NCI-H748 (cell line): ENCODE measurements around the gene IP6K3.

Source experiments
- DNase-seq: peaks from one replicate; lab custom pipeline; 2025; ENCODE audit not compliant: unreplicated experiment; lab: John Stamatoyannopoulos, UW

The IP6K3 gene

GRCh38 chr6:33707771-33708170 is 38.9 kb downstream of the IP6K3 start:
- DNase-seq, result no peak

DNA sequence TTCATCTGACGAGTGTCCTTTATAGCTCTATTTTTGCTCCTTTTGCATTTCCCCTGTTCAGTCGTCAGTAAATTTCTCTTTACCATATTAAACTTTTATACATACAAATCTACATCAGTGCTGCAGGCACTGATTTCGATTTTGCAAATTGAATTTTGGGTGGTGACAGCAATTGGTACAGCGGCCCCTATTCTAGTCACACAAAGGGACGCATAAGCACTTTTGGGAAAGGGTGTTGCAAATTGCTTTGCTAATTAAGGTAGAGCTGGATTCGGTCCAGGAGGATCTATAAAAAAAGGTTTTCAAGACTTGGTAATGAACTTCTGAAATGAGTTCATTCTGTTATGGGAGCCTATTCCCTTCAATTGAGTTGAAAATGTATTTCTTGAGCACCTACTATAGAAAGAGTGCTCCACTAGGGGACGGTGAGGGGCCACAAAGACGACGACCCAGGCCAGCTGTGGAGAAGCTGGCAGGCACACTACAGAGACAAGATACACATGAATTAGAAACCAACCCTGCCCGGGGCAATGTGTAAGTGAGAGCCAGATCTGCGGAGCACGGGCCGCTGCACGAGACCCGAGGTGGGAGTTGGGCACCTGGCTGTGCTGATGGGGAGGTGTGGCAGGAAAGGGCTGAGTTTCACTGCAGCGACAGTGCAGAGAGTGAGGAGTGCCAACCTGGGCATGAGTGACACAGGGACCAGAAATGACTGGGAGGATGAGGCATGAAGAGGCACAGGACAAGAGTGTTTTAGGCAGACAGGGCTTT is 40.6 kb downstream of the IP6K3 start:
- peak; percentile 21 for DNase-seq

GRCh38 chr6:33705268-33705885 is 41.3 kb downstream of the IP6K3 start:
- no peak for DNase-seq

DNA sequence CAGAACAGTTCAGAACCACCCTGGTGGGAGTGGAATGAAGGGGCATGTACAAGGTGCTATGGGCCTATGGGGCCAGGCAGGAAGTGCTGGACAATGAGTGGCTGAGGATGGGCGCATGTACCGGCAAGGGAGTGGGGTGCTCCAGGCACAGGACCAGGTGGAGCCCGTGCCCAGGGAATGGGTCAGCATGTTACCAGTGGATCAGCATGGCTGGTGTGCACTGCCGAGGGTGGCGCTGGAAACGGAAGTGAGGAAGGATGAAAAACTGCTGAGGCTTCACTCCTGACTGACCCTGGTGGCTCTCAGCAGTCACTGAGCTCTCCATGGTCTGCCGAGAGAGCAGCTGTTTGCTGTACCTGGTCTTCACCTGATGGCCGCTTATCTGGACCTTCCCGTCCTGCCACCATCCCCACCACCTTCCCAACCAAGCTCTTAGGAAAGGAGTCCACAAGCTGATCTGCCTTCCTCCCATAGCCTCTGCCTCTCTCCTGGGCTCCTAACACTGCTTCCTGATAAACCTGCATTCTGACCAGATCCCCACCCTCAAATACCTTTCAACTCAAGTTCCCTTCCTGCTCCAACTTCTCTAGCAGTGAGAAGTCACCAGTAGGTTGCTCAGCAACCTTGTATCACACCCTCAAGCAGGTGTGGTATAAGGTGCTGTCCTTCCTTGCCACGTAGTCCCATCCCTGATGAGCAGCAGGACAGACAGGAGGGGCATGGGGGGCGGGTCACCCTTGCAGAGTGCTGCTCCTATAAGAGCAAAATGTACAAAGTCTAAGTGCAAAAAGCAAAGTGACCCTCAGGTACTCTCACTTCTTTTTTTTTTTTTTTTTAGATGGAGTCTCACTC is 42.3 kb downstream of the IP6K3 start:
- no peak for DNase-seq

DNA sequence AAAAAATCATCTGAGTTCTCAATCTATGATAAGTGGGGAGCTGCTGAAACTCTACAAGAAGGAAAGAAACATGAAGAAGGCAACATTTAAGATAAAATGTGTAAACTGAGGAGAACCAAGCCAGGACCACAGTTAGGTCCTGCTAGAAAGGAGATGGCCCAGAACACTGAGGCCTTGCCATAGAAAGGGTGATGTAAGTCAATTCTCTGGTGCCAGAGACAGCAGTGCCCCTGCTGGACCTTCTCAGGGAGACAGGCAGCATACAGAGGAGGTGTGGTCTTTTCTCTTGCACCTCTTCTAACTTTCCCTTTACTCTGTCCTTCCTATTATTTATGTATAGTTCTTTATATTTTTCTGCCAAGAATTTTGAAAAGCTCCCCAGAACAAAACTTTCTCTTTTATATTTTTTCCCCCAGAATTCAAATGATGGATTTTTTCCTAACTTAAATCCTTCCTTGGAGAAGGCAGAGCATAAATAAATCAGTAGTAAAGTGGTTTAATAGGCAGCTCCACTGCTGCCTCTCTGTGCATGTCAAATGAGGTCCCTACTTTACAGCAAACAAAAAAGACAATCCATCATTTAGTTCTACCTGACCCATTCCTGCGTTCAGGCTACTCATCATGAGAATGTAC is 44.2 kb downstream of the IP6K3 start:
- DNase-seq, result peak; percentile 27

GRCh38 chr6:33700391-33701050 is 46.2 kb downstream of the IP6K3 start:
- DNase-seq, result peak; percentile 83

DNA sequence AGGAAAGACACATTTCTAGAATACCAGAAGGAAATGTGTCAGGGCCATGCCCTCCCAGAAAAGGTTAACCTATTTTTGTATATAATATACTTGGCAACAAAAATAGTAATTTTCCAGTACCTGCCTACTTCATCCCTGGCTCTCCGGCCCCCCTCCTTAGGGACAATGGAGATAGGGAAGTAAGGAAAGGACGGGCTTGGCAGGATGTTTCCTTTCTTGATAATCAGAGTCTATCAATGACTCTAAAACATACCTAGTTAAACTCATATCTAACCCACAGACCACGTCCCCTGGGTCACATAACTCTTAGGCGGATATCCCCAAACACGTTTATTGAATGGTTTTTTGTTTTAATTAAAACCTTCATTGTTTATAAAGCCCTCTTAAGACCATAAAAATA is 47.0 kb downstream of the IP6K3 start:
- DNase-seq, result no peak

GRCh38 chr6:33699131-33699530 is 47.6 kb downstream of the IP6K3 start:
- DNase-seq, result no peak

DNA sequence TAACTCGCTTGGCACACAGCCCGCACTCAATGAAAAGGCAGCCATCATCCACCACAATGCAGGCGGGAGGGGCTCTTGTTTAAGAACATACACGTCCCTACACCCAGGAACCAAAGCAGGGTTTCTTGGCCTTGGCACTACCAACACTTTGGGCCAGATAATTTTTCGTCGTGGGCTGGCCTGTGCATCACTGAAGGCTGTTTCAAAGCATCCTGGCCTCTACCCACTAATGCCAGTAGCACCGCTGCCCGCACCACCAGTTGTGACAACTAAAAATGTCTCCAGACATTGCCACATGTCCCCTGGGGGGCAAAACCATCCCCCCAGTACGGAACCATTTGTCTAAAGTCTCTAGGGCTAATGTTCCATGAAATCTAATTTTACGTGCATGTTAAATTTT is 48.2 kb downstream of the IP6K3 start:
- DNase-seq, result no peak

GRCh38 chr6:33697845-33698244 is 48.9 kb downstream of the IP6K3 start:
- DNase-seq, result no peak

DNA sequence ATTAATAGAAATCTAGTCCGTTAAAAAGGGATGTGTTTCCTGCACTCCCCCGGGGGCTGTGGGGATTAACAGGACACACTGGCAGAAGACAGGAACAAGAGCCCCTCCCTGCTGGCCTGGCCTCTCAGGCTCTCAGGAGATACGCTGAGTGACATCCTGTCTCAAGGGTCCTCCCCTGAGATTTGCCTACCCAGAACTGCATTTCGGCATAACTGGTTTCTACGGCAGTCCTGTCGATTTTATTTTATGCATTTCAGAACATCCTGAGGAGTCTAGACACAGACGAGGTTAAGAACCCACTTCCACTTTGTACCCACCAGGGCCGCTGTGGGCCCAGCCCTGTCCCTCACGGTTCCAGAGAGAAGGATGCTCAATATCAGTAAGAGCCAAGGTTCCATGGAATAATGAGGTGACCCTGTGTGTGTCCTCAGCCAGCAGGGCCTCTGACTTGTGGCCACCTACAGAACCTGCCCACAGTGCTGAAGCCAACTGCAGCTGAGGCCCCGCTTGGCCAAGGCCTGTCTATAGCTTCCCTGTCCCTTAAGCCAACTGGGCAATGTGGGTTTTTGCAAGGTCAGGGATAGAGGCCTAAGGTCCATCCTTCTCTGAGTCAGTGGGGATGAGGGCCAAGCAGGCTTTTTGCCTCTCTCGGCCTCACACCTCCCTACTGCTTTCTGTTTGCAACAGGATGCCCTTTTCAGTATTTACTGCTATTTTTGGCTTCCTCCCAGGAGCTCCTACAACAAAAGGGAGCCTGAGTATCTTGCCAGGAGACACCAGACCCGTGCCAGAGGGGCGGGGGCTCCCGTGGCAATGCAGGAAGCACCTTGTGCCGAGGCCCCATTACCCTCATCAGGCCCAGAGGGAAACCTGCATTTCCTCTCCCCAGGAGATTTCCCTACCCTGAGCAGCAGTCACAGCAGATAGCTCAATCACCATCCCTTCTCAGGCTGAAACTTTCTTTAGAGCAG is 49.9 kb downstream of the IP6K3 start:
- DNase-seq, result no peak

DNA sequence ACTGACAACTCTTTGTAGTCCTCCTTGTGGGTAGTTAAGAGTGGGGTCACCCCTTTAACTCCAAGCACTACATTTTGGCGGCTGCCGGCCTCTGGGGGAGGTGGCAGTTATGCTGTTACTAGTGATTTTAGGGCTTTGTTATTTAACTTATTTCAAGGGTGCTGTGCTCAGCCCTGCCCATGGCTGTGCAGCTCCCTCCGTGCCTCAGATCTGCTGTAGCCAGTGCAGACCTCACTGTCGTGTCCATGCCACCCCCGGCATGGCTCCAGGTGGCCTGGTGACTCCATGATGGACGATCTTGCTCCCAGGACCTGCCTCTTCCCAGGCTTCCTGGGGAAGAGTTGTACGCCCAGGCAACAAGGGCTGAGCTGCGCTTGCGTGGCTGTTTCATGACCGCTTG is 50.6 kb downstream of the IP6K3 start:
- DNase-seq, result no peak

GRCh38 chr6:33695451-33695887 is 51.2 kb downstream of the IP6K3 start:
- DNase-seq, result no peak

DNA sequence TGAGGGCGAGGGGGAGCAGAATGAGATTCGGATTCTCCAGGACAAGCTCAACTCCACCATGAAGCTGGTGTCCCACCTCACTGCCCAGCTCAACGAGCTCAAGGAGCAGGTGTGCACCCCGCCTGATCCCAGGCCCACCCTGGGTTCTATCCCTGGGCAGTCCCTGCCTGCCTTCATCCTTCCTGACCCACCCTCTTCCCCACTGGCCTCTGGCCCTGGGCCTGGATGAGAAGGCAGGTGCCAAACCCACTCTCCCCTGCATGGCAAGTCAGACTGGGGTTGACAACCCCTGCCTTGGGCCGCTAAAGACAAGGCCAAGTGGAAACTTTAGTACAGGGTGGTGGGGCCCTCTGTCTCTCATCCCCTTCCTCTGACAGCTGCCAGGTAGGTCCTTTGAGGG is 51.7 kb downstream of the IP6K3 start:
- DNase-seq, result no peak

DNA sequence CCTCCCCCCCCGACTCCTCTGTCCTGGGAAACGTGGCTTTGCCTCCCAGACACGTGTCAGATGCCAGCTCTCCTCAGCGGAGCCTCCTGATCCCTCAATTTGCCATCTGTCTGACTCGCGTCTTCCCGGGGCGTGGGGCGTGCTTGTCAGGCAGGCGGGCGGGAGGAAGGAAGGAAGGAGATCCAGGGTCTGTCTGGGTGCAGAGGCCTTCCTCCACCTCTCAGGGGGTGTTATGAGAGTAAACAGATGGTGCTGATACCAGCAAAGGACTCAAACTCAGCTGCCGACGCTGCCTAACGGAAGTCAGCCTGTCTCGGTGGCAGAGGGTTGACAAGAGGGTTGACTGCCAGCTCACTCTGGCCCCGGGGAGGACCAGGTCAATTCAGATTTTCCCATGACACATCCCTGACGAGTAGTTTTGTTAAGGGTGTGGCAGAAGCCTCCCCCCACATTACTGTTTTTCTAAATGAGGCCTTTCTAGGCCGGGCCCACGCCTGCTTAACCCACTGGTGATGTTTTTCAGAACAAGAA is 52.2 kb downstream of the IP6K3 start:
- DNase-seq, result no peak

GRCh38 chr6:33693186-33694105 is 53.3 kb downstream of the IP6K3 start:
- DNase-seq, result no peak

DNA sequence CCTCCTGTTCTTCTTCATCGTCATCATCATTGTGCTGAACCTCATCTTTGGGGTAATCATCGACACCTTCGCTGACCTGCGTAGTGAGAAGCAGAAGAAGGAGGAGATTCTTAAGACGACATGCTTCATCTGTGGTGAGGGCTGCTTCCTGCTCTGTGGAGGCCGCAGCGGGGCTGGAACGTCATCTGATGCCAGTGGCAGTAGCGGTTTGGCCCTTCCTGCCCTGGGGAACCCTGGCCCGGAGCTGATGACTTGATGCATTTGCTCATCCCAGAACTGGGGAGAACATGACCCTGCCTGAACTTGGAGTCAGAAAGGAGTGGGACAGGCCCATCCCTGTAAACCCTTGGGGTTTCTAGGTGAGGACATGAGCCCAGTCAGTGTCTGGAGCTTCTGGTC is 53.9 kb downstream of the IP6K3 start:
- DNase-seq, result no peak

GRCh38 chr6:33692078-33692759 is 54.5 kb downstream of the IP6K3 start:
- DNase-seq, result no peak
